Measurements from ENCODE around the gene ELMO1. TPM values are rescaled to one million over a fixed set of nuclear protein-coding genes. Genes with fewer than 3 reads are reported as not detected.

The ELMO1 gene
- polyA plus RNA-seq, 1 donor (not counting 4 experiments of a cell fraction or from before 2014, with no cell fraction given) = not detected

- Histone ChIP-seq H3K4me1 (ENCODE audit: control insufficient read depth, extremely low read depth, insufficient read depth, low read length) (no peaks in the 10 kb centered on the region), H3K27me3 (ENCODE audit: control insufficient read depth, extremely low read depth, insufficient read depth, low read length) (no peaks in the 10 kb centered on the region), H4K20me1 (ENCODE audit: control insufficient read depth, extremely low read depth, insufficient read depth, low read length) (no peaks in the 10 kb centered on the region), H3K36me3 (ENCODE audit: control insufficient read depth in 2 of 2, extremely low read depth in 1 of 2, insufficient read depth in 2 of 2, low read length in 2 of 2) (no peaks in the 10 kb centered on the region), H3K9me3 (ENCODE audit: control insufficient read depth, low read depth, low read length) (no peaks in the 10 kb centered on the region), H3K79me2 (ENCODE audit: control insufficient read depth, insufficient read depth, low read length) (no peaks in the 10 kb centered on the region), H3K27ac (ENCODE audit: control insufficient read depth, insufficient read depth, low read length) (no peak overlapping the region), H3K4me3 (ENCODE audit: control insufficient read depth in 2 of 3, extremely low read depth in 1 of 3, insufficient read depth in 2 of 3, low read depth in 1 of 3, low read length in 3 of 3) (no peak overlapping the region), H3K4me2 (ENCODE audit: control insufficient read depth, extremely low read depth, insufficient read depth, low read depth, low read length) (no peak overlapping the region), H3K9ac (ENCODE audit: control insufficient read depth, extremely low read depth, insufficient read depth, low read length) (no peak overlapping the region), H3K9me1 (ENCODE audit: control insufficient read depth, extremely low read depth, insufficient read depth, low read length) (no peaks in the 10 kb centered on the region), H2AFZ (ENCODE audit: control insufficient read depth, low read length) (no peak overlapping the region)
- no peak for TF ChIP-seq EZH2 (IDR thresholded peaks at IDR 0.05; ENCODE audit: low read length)
- TF ChIP-seq CTCF (optimal IDR thresholded peaks at IDR 0.05 in 1 of 3, IDR thresholded peaks at IDR 0.05 in 1 of 3, conservative IDR thresholded peaks at IDR 0.05 in 1 of 3; ENCODE audit: extremely low read depth in 1 of 3, insufficient read depth in 2 of 3, low read length in 3 of 3) = no peak
- dilution Hi-C loops (cut with MboI; ENCODE audit: extremely low pct_ligation_motif_present, low sequenced_read_pairs) = no loop called here
- FAIRE-seq (no peak), DNase-seq (ENCODE audit: low read depth, low spot score) (no peak)
These were observed 83.3 kb downstream of the ELMO1 start for GRCh38 chr7:37365405-37365804.

DNA sequence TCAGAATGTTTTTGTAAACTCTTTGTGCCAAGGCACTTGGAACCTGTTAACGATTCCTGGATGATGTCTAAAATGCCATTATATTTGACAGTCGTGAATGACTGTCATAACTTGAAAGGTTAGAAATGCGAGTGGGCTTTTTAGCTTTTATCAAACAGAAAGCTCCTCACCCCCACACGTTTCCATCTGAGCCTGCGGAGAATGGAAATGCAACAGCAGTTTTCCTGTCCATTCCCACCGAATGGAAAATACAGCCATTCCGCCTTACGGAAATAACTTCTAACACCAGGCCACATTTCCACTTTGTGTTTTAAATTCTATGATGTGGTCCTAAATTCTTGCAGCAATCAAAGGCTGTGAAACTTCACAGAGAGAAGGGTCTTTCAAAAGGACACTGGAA lies 83.8 kb downstream of the ELMO1 start:
- dilution Hi-C loops (cut with MboI; ENCODE audit: extremely low pct_ligation_motif_present, low sequenced_read_pairs) = no loop called here
- H3K27me3 ChIP-seq (ENCODE audit: control insufficient read depth, extremely low read depth, insufficient read depth, low read length) = no peaks in the 10 kb centered on the region
- no peaks in the 10 kb centered on the region for H3K79me2 ChIP-seq (ENCODE audit: control insufficient read depth, insufficient read depth, low read length)
- H3K9me3 ChIP-seq (ENCODE audit: control insufficient read depth, low read depth, low read length) = no peaks in the 10 kb centered on the region
- no peak overlapping the region for H3K4me3 ChIP-seq (ENCODE audit: control insufficient read depth in 2 of 3, extremely low read depth in 1 of 3, insufficient read depth in 2 of 3, low read depth in 1 of 3, low read length in 3 of 3)
- no peaks in the 10 kb centered on the region for H3K4me1 ChIP-seq (ENCODE audit: control insufficient read depth, extremely low read depth, insufficient read depth, low read length)
- FAIRE-seq (no peak), DNase-seq (ENCODE audit: low read depth, low spot score) (no peak)
- H4K20me1 ChIP-seq (ENCODE audit: control insufficient read depth, extremely low read depth, insufficient read depth, low read length) = no peaks in the 10 kb centered on the region
- no peaks in the 10 kb centered on the region for H3K9me1 ChIP-seq (ENCODE audit: control insufficient read depth, extremely low read depth, insufficient read depth, low read length)
- H3K27ac ChIP-seq (ENCODE audit: control insufficient read depth, insufficient read depth, low read length) = no peak overlapping the region
- no peak overlapping the region for H3K4me2 ChIP-seq (ENCODE audit: control insufficient read depth, extremely low read depth, insufficient read depth, low read depth, low read length)
- no peak overlapping the region for H2AFZ ChIP-seq (ENCODE audit: control insufficient read depth, low read length)
- TF ChIP-seq CTCF (optimal IDR thresholded peaks at IDR 0.05 in 1 of 3, IDR thresholded peaks at IDR 0.05 in 1 of 3, conservative IDR thresholded peaks at IDR 0.05 in 1 of 3; ENCODE audit: extremely low read depth in 1 of 3, insufficient read depth in 2 of 3, low read length in 3 of 3) = no peak
- TF ChIP-seq EZH2 (IDR thresholded peaks at IDR 0.05; ENCODE audit: low read length) = no peak
- H3K36me3 ChIP-seq (ENCODE audit: control insufficient read depth in 2 of 2, extremely low read depth in 1 of 2, insufficient read depth in 2 of 2, low read length in 2 of 2) = no peaks in the 10 kb centered on the region
- H3K9ac ChIP-seq (ENCODE audit: control insufficient read depth, extremely low read depth, insufficient read depth, low read length) = no peak overlapping the region

Data from keratinocyte (primary cell).